Upper lobe of left lung (tissue), 4 donors: ENCODE measurements around the gene TMEM200C.

Source experiments
- CTCF ChIP-seq, 6 experiments: fragments of 450-650 bp in 4 of 6; fragments of 200-600 bp in 2 of 6; sonication (generic) in 2 of 6; IDR thresholded peaks; one replicate each; pipeline ENCODE4 v1.5.1; 2016 to 2019; ENCODE audit warnings: antibody characterized with exemption in 6 of 6
- EP300 ChIP-seq, 4 donors: sonication (generic); formaldehyde crosslinking; IDR thresholded peaks; one replicate each; pipeline ENCODE4 v1.5.1; 2017; ENCODE audit warnings: antibody characterized with exemption in 4 of 4, control low read depth in 2 of 4
- POLR2A ChIP-seq, 4 donors: fragments of 450-650 bp; IDR thresholded peaks; one replicate each; pipeline ENCODE4 v1.5.1; 2016 to 2017; ENCODE audit warnings: antibody characterized with exemption in 4 of 4, mild to moderate bottlenecking in 2 of 4
- POLR2AphosphoS5 ChIP-seq, 2 donors: sonication (generic); formaldehyde crosslinking; IDR thresholded peaks; one replicate each; pipeline ENCODE4 v1.5.1; 2017; ENCODE audit warnings: antibody characterized with exemption in 2 of 2

GRCh38 chr18:5942591-5942990 is 47.3 kb upstream of the TMEM200C start:
- TF ChIP-seq CTCF (IDR thresholded peaks at IDR 0.05) (no peak), POLR2A (IDR thresholded peaks at IDR 0.05) (no peak), POLR2AphosphoS5 (IDR thresholded peaks at IDR 0.05) (no peak), EP300 (IDR thresholded peaks at IDR 0.05) (no peak)
